ENCODE results near the gene SHANK3.

- TF ChIP-seq CTCF (IDR thresholded peaks at IDR 0.05) (no peak), POLR2A (IDR thresholded peaks at IDR 0.05) (no peak)
Observed at GRCh38 chr22:50715250-50715649, 42.6 kb downstream of the SHANK3 start.
